Liver (tissue), 9 donors: ENCODE results near the gene CLCNKB. TPM values are rescaled to one million over a fixed set of nuclear protein-coding genes. Genes with fewer than 3 reads are reported as not detected.

ENCODE experiments used
- DNase-seq: peaks from one replicate; pipeline ENCODE4 v3.0.0-alpha.2; 2017; ENCODE audit warnings: low spot score
- H3K27ac ChIP-seq, 2 donors: one replicate each; pipeline ENCODE4 v1.7.0; 2013; ENCODE audit warnings: inconsistent platforms in 2 of 2, low read length in 2 of 2, control low read depth in 1 of 2, low read depth in 1 of 2, mild to moderate bottlenecking in 1 of 2
- H3K27me3 ChIP-seq, 4 donors: one replicate each; pipeline versions ENCODE4 v1.6.1 to v1.7.0; 2013; ENCODE audit warnings: low read length in 3 of 4, inconsistent platforms in 1 of 4, mild to moderate bottlenecking in 1 of 4, moderate library complexity in 1 of 4; ENCODE audit not compliant: control insufficient read depth in 4 of 4, insufficient read depth in 4 of 4
- H3K36me3 ChIP-seq, 4 donors: one replicate each; pipeline versions ENCODE4 v1.6.1 to v1.7.0; 2013; ENCODE audit warnings: low read length in 3 of 4, mild to moderate bottlenecking in 3 of 4, low read depth in 1 of 4, moderate library complexity in 1 of 4; ENCODE audit not compliant: control insufficient read depth in 4 of 4, insufficient read depth in 3 of 4
- H3K4me1 ChIP-seq, 4 donors: one replicate each; pipeline versions ENCODE4 v1.6.1 to v1.7.0; 2013; ENCODE audit warnings: low read length in 3 of 4, mild to moderate bottlenecking in 3 of 4, moderate library complexity in 1 of 4; ENCODE audit not compliant: control insufficient read depth in 4 of 4, insufficient read depth in 4 of 4
- H3K4me3 ChIP-seq, 3 donors: one replicate each; pipeline versions ENCODE4 v1.6.1 to v1.7.0; 2013; ENCODE audit warnings: low read length in 3 of 3, control low read depth in 1 of 3, low read depth in 1 of 3, mild to moderate bottlenecking in 1 of 3
- H3K9ac ChIP-seq, 2 donors: one replicate each; pipeline ENCODE4 v1.7.0; 2013; ENCODE audit warnings: low read length in 2 of 2, mild to moderate bottlenecking in 2 of 2, moderate library complexity in 2 of 2, control low read depth in 1 of 2, low read depth in 1 of 2
- H3K9me3 ChIP-seq, 4 donors: one replicate each; pipeline versions ENCODE4 v1.6.1 to v1.7.0; 2013; ENCODE audit warnings: low read length in 3 of 4; ENCODE audit not compliant: control insufficient read depth in 4 of 4
- EGR1 ChIP-seq, 2 donors: IDR thresholded peaks; 2 replicates each; pipeline ENCODE4 v1.6.1; 2016 to 2018; ENCODE audit warnings: antibody characterized with exemption in 2 of 2, low read depth in 2 of 2
- FOXA1 ChIP-seq: IDR thresholded peaks from 2 replicates; pipeline ENCODE4 v1.6.1; 2016; ENCODE audit warnings: antibody characterized with exemption
- GABPA ChIP-seq, 2 donors: IDR thresholded peaks in 1 of 2; conservative IDR thresholded peaks in 1 of 2; 2 replicates each; pipeline ENCODE4 v1.6.1; 2016; ENCODE audit warnings: antibody characterized with exemption in 2 of 2, mild to moderate bottlenecking in 1 of 2, moderate library complexity in 1 of 2
- HNF4A ChIP-seq, 2 donors: conservative IDR thresholded peaks; 2 replicates each; pipeline ENCODE4 v1.6.1; 2016; ENCODE audit warnings: antibody characterized with exemption in 2 of 2, mild to moderate bottlenecking in 2 of 2
- HNF4G ChIP-seq: IDR thresholded peaks from 2 replicates; pipeline ENCODE4 v1.6.1; 2016; ENCODE audit warnings: antibody characterized with exemption
- NR2F2 ChIP-seq: IDR thresholded peaks from 2 replicates; pipeline ENCODE4 v1.6.1; 2016; ENCODE audit warnings: antibody characterized with exemption
- RAD21 ChIP-seq, 2 donors: IDR thresholded peaks; 2 replicates each; pipeline ENCODE4 v1.6.1; 2016; ENCODE audit warnings: antibody characterized with exemption in 2 of 2, mild to moderate bottlenecking in 2 of 2
- RXRA ChIP-seq, 2 donors: IDR thresholded peaks; 2 replicates each; pipeline ENCODE4 v1.6.1; 2017 to 2018; ENCODE audit warnings: antibody characterized with exemption in 2 of 2, mild to moderate bottlenecking in 1 of 2
- SP1 ChIP-seq: IDR thresholded peaks from 2 replicates; pipeline ENCODE4 v1.6.1; 2018; ENCODE audit warnings: antibody characterized with exemption, mild to moderate bottlenecking
- TAF1 ChIP-seq: conservative IDR thresholded peaks from 2 replicates; pipeline ENCODE4 v1.6.1; 2016; ENCODE audit warnings: antibody characterized with exemption, mild to moderate bottlenecking
- WGBS: extraction: QIAGEN DNeasy Blood & Tissue Kit; methylation state at CpG from one replicate; pipeline ENCODE4 v1.1.7; 2013; 5-methylcytosine and 5-hydroxymethylcytosine counted together
- polyA plus RNA-seq, 2 donors: library from polyadenylated mRNA; stranded (reverse) in 1 of 2; unstranded in 1 of 2; fragments of 200-250 nt in 1 of 2; fragments of >200 nt in 1 of 2; fragmentation: Nextera tagmentation in 1 of 2; extraction: Ambion mirVana in 1 of 2; gene quantifications; one replicate each; pipeline versions ENCODE4 v1.2.1 to v1.2.3, GENCODE V29; 2013 to 2015
- total RNA-seq, 2 donors: library from RNA; depleted of rRNA; stranded (reverse); fragments of >200 nt; gene quantifications; one replicate each; pipeline ENCODE4 v1.2.3, GENCODE V29; 2014
- TF ChIP-seq, protein P1 (sequence below): IDR thresholded peaks from 2 replicates; pipeline ENCODE4 v1.6.1; 2016; ENCODE audit warnings: antibody characterized with exemption
- TF ChIP-seq, protein P2 (sequence below): IDR thresholded peaks from 2 replicates; pipeline ENCODE4 v1.6.1; 2016; ENCODE audit warnings: antibody characterized with exemption
- TF ChIP-seq, protein P3 (sequence below): IDR thresholded peaks from 2 replicates; pipeline ENCODE4 v1.6.1; 2016; ENCODE audit warnings: antibody characterized with exemption, mild to moderate bottlenecking
- TF ChIP-seq, protein P4 (sequence below): IDR thresholded peaks from 2 replicates; pipeline ENCODE4 v1.6.1; 2016; ENCODE audit warnings: antibody characterized with exemption
- TF ChIP-seq, protein P5 (sequence below): fragments of 150-350 bp; IDR thresholded peaks from 2 replicates; pipeline ENCODE4 v1.5.1; 2017; ENCODE audit warnings: improper control_type of control experiment, low read depth, low read length; ENCODE audit not compliant: missing input control
- donor health status: healthy.
- donor health status: healthy.
- donor health status: healthy.
- donor health status: healthy.
- donor health status: healthy.

The CLCNKB gene
- total and polyA plus RNA-seq, 4 donors: not detected

DNA sequence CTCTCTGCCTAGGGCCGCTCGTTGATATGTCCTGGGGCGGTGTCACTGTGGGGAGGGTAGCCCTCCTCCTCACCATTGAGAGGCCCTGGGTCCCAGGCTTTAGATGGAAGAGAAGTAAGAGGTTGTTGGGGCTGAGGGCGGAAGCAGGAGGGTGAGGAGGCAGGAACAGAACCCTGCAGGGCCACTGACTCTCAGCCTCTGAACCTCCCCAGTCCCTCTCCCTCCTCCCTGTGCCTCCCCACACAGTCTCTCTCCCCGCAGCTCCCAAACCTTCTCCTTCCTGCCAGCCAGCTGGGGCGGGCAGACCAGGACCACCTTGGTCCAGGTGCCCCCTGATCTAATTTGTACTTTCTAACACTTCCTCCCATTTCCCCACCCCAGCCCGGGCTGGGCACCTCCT, 44.2 kb downstream of the CLCNKB start:
- TF ChIP-seq, protein P1, sequence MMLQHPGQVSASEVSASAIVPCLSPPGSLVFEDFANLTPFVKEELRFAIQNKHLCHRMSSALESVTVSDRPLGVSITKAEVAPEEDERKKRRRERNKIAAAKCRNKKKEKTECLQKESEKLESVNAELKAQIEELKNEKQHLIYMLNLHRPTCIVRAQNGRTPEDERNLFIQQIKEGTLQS: no peak
- TF ChIP-seq, protein P2, sequence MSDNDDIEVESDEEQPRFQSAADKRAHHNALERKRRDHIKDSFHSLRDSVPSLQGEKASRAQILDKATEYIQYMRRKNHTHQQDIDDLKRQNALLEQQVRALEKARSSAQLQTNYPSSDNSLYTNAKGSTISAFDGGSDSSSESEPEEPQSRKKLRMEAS: no peak
- TF ChIP-seq, protein P3, sequence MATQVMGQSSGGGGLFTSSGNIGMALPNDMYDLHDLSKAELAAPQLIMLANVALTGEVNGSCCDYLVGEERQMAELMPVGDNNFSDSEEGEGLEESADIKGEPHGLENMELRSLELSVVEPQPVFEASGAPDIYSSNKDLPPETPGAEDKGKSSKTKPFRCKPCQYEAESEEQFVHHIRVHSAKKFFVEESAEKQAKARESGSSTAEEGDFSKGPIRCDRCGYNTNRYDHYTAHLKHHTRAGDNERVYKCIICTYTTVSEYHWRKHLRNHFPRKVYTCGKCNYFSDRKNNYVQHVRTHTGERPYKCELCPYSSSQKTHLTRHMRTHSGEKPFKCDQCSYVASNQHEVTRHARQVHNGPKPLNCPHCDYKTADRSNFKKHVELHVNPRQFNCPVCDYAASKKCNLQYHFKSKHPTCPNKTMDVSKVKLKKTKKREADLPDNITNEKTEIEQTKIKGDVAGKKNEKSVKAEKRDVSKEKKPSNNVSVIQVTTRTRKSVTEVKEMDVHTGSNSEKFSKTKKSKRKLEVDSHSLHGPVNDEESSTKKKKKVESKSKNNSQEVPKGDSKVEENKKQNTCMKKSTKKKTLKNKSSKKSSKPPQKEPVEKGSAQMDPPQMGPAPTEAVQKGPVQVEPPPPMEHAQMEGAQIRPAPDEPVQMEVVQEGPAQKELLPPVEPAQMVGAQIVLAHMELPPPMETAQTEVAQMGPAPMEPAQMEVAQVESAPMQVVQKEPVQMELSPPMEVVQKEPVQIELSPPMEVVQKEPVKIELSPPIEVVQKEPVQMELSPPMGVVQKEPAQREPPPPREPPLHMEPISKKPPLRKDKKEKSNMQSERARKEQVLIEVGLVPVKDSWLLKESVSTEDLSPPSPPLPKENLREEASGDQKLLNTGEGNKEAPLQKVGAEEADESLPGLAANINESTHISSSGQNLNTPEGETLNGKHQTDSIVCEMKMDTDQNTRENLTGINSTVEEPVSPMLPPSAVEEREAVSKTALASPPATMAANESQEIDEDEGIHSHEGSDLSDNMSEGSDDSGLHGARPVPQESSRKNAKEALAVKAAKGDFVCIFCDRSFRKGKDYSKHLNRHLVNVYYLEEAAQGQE: no peak
- no peak for TF ChIP-seq FOXA1
- TF ChIP-seq RXRA (IDR thresholded peaks at IDR 0.05): no peak
- TF ChIP-seq EGR1 (IDR thresholded peaks at IDR 0.05; ENCODE audit: low read depth in 2 of 2): no peak
- no peak for TF ChIP-seq RAD21 (IDR thresholded peaks at IDR 0.05)
- TF ChIP-seq SP1: no peak
- no peak for TF ChIP-seq GABPA (IDR thresholded peaks at IDR 0.05 in 1 of 2, conservative IDR thresholded peaks at IDR 0.05 in 1 of 2)
- no peak for TF ChIP-seq HNF4A (conservative IDR thresholded peaks at IDR 0.05)
- 81% methylated on average over 7 of the region's 7 CpGs for WGBS
- no peaks in the 10 kb centered on the region for H3K4me1 ChIP-seq
- no peaks in the 10 kb centered on the region for H3K36me3 ChIP-seq
- H3K9ac ChIP-seq: no peak overlapping the region
- DNase-seq: no peak
- no peaks in the 10 kb centered on the region for H3K9me3 ChIP-seq
- H3K27me3 ChIP-seq: no peaks in the 10 kb centered on the region
- H3K27ac ChIP-seq: no peak overlapping the region
- H3K4me3 ChIP-seq: no peak overlapping the region

DNA sequence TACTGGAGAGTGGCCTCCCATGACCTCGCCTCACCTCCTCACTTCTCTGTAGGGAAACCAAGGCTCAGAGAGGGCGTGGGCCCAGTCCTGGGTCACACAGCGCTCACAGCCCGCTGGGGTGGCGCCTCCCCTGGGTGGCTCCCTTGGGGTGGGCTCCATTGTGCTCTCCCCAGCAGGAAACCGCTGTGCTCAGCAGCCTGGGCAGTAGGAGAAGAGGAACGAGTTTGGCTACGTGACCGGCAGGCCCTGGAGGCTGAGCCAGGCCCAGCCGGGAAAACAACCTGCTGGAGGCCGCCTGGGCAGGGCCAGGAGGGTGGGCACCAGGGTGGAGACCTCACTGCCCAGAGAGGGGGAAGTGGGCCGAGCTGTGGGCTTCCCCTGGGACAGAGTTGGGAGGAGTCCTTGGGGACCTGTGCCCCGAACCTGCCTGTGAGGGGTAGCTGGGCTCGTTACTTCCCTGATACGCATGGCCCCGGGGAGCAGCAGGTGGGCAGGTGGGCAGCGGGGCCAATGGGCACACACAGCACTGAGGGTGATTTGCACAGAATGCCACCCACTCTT, 44.8 kb downstream of the CLCNKB start:
- no peak overlapping the region for H3K9ac ChIP-seq
- 89% methylated on average over 17 of the region's 17 CpGs for WGBS
- no peaks in the 10 kb centered on the region for H3K9me3 ChIP-seq
- no peaks in the 10 kb centered on the region for H3K27me3 ChIP-seq
- DNase-seq: no peak
- H3K4me1 ChIP-seq: no peaks in the 10 kb centered on the region
- no peaks in the 10 kb centered on the region for H3K36me3 ChIP-seq
- H3K27ac ChIP-seq: no peak overlapping the region
- TF ChIP-seq HNF4G: no peak
- TF ChIP-seq, protein P3: no peak
- TF ChIP-seq, protein P4, sequence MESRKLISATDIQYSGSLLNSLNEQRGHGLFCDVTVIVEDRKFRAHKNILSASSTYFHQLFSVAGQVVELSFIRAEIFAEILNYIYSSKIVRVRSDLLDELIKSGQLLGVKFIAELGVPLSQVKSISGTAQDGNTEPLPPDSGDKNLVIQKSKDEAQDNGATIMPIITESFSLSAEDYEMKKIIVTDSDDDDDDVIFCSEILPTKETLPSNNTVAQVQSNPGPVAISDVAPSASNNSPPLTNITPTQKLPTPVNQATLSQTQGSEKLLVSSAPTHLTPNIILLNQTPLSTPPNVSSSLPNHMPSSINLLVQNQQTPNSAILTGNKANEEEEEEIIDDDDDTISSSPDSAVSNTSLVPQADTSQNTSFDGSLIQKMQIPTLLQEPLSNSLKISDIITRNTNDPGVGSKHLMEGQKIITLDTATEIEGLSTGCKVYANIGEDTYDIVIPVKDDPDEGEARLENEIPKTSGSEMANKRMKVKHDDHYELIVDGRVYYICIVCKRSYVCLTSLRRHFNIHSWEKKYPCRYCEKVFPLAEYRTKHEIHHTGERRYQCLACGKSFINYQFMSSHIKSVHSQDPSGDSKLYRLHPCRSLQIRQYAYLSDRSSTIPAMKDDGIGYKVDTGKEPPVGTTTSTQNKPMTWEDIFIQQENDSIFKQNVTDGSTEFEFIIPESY: no peak
- TF ChIP-seq FOXA1: no peak
- TF ChIP-seq HNF4A (conservative IDR thresholded peaks at IDR 0.05): no peak
- no peak for TF ChIP-seq SP1
- TF ChIP-seq, protein P5, sequence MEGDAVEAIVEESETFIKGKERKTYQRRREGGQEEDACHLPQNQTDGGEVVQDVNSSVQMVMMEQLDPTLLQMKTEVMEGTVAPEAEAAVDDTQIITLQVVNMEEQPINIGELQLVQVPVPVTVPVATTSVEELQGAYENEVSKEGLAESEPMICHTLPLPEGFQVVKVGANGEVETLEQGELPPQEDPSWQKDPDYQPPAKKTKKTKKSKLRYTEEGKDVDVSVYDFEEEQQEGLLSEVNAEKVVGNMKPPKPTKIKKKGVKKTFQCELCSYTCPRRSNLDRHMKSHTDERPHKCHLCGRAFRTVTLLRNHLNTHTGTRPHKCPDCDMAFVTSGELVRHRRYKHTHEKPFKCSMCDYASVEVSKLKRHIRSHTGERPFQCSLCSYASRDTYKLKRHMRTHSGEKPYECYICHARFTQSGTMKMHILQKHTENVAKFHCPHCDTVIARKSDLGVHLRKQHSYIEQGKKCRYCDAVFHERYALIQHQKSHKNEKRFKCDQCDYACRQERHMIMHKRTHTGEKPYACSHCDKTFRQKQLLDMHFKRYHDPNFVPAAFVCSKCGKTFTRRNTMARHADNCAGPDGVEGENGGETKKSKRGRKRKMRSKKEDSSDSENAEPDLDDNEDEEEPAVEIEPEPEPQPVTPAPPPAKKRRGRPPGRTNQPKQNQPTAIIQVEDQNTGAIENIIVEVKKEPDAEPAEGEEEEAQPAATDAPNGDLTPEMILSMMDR: no peak
- no peak for TF ChIP-seq RXRA (IDR thresholded peaks at IDR 0.05)
- TF ChIP-seq, protein P2: no peak
- no peak for TF ChIP-seq RAD21 (IDR thresholded peaks at IDR 0.05)
- no peak for TF ChIP-seq EGR1 (IDR thresholded peaks at IDR 0.05; ENCODE audit: low read depth in 2 of 2)
- no peak for TF ChIP-seq NR2F2
- TF ChIP-seq GABPA (IDR thresholded peaks at IDR 0.05 in 1 of 2, conservative IDR thresholded peaks at IDR 0.05 in 1 of 2): no peak
- TF ChIP-seq TAF1: no peak
- H3K4me3 ChIP-seq: no peak overlapping the region
